Measurements from ENCODE around the gene NUDT14. TPM values are rescaled to one million over a fixed set of nuclear protein-coding genes. Genes with fewer than 3 reads are reported as not detected.

Gene NUDT14
- polyA plus RNA-seq, 3 donors: 22.0 to 37.4 (median 23.9) TPM

GRCh38 chr14:105141486-105142281 lies 39.4 kb downstream of the NUDT14 start:
- Histone ChIP-seq H3K4me2 (replicated peaks; ENCODE audit: extremely low read depth, low read length, poor library complexity, severe bottlenecking) (no peak overlapping the region), H3K4me1 (ENCODE audit: control insufficient read depth in 1 of 2, insufficient read depth in 2 of 2, low read length in 2 of 2) (no peaks in the 10 kb centered on the region), H3K9me3 (replicated peaks in 1 of 2; ENCODE audit: control insufficient read depth in 1 of 2, insufficient read depth in 1 of 2, low read length in 2 of 2) (peaks cover 13 to 15% of the 10 kb centered on the region in 2 donors), H3K36me3 (replicated peaks in 1 of 2; ENCODE audit: control insufficient read depth in 1 of 2, insufficient read depth in 2 of 2, low read length in 2 of 2) (no peaks in the 10 kb centered on the region), H3K27me3 (ENCODE audit: control insufficient read depth in 2 of 2, insufficient read depth in 2 of 2, low read length in 2 of 2) (no peaks in the 10 kb centered on the region), H3K9ac (ENCODE audit: insufficient read depth, low read length, poor library complexity, severe bottlenecking) (no peak overlapping the region), H3K4me3 (replicated peaks in 1 of 3; ENCODE audit: low read depth in 2 of 3, low read length in 3 of 3) (no peak overlapping the region), H4K20me1 (ENCODE audit: insufficient read depth, low read length) (no peaks in the 10 kb centered on the region), H3K27ac (ENCODE audit: low read depth in 1 of 2, low read length in 2 of 2) (no peak overlapping the region), H3K79me2 (ENCODE audit: insufficient read depth, low read length) (no peaks in the 10 kb centered on the region), H2AFZ (ENCODE audit: insufficient read depth, low read depth, low read length, poor library complexity, severe bottlenecking) (no peak overlapping the region)
- intact Hi-C loops (cut with micrococcal nuclease): no loop called here
- WGBS (ENCODE audit: insufficient coverage): 94% methylated on average over 33 of the region's 43 CpGs
- Mint-ChIP-seq H3K9me3 (peaks cover 11 to 19% (median 14%) of the 10 kb centered on the region in 7 donors), H3K4me1 (no peaks in the 10 kb centered on the region), H3K27me3 (ENCODE audit: low read depth in 3 of 3) (peaks cover 1 to 8% (median 5%) of the 10 kb centered on the region in 3 donors), H3K36me3 (no peaks in the 10 kb centered on the region), H3K27ac (no peak overlapping the region), H3K4me3 (no peak overlapping the region)
- no peak for TF ChIP-seq CTCF (IDR thresholded peaks at IDR 0.05)
- DNase-seq: no peak

GRCh38 chr14:105141026-105141425 lies 40.1 kb downstream of the NUDT14 start:
- no peak overlapping the region for H3K27ac Mint-ChIP-seq
- 93% methylated on average over 3 of the region's 6 CpGs for WGBS (ENCODE audit: insufficient coverage)
- peaks cover 1 to 9% (median 5%) of the 10 kb centered on the region in 3 donors for H3K27me3 Mint-ChIP-seq (ENCODE audit: low read depth in 3 of 3)
- no peaks in the 10 kb centered on the region for H3K36me3 ChIP-seq (replicated peaks in 1 of 2; ENCODE audit: control insufficient read depth in 1 of 2, insufficient read depth in 2 of 2, low read length in 2 of 2)
- H4K20me1 ChIP-seq (ENCODE audit: insufficient read depth, low read length): no peaks in the 10 kb centered on the region
- H3K4me1 ChIP-seq (ENCODE audit: control insufficient read depth in 1 of 2, insufficient read depth in 2 of 2, low read length in 2 of 2): no peaks in the 10 kb centered on the region
- H3K79me2 ChIP-seq (ENCODE audit: insufficient read depth, low read length): no peaks in the 10 kb centered on the region
- no peaks in the 10 kb centered on the region for H3K27me3 ChIP-seq (ENCODE audit: control insufficient read depth in 2 of 2, insufficient read depth in 2 of 2, low read length in 2 of 2)
- intact Hi-C loops (cut with micrococcal nuclease): no loop called here
- H2AFZ ChIP-seq (ENCODE audit: insufficient read depth, low read depth, low read length, poor library complexity, severe bottlenecking): no peak overlapping the region
- H3K9me3 Mint-ChIP-seq: peaks cover 11 to 19% (median 14%) of the 10 kb centered on the region in 7 donors
- peaks cover 13 to 15% of the 10 kb centered on the region in 2 donors for H3K9me3 ChIP-seq (replicated peaks in 1 of 2; ENCODE audit: control insufficient read depth in 1 of 2, insufficient read depth in 1 of 2, low read length in 2 of 2)
- H3K36me3 Mint-ChIP-seq: no peaks in the 10 kb centered on the region
- no peak overlapping the region for H3K4me3 Mint-ChIP-seq
- H3K27ac ChIP-seq (ENCODE audit: low read depth in 1 of 2, low read length in 2 of 2): no peak overlapping the region
- H3K4me2 ChIP-seq (replicated peaks; ENCODE audit: extremely low read depth, low read length, poor library complexity, severe bottlenecking): no peak overlapping the region
- no peaks in the 10 kb centered on the region for H3K4me1 Mint-ChIP-seq
- no peak for TF ChIP-seq CTCF (IDR thresholded peaks at IDR 0.05)
- H3K4me3 ChIP-seq (replicated peaks in 1 of 3; ENCODE audit: low read depth in 2 of 3, low read length in 3 of 3): no peak overlapping the region
- no peak overlapping the region for H3K9ac ChIP-seq (ENCODE audit: insufficient read depth, low read length, poor library complexity, severe bottlenecking)
- no peak for DNase-seq
